ENCODE data around the gene MINDY1. TPM values are rescaled to one million over a fixed set of nuclear protein-coding genes. Genes with fewer than 3 reads are reported as not detected.

Gene MINDY1
- total and polyA plus RNA-seq, 9 of the 15 experiments (the other 6 are each of a cell fraction or from before 2014, with no cell fraction given) = 0.49 to 11.0 (median 6.0) TPM

GRCh38 chr1:151008244-151009205 is 1.8 kb upstream of the MINDY1 start, which contains the start of gene PRUNE1 (continued):
- no peak for TF ChIP-seq MEIS2 (IDR thresholded peaks at IDR 0.05; ENCODE audit: partially characterized antibody)
- TF ChIP-seq PHF21A (IDR thresholded peaks at IDR 0.05; ENCODE audit: borderline replicate concordance, low read depth) = no peak; the same call in 1 of the 2 replicates
- no peak for TF ChIP-seq MYBL2 (IDR thresholded peaks at IDR 0.05; ENCODE audit: low read depth)
- no peak for TF ChIP-seq MYBL2 (CRISPR knock-in tag; IDR thresholded peaks at IDR 0.05; ENCODE audit: borderline replicate concordance)
- peak; percentile 72; the same call in 1 of the 2 replicates for TF ChIP-seq MTA3 (IDR thresholded peaks at IDR 0.05; ENCODE audit: borderline replicate concordance)
- no peak for TF ChIP-seq ILF3 (IDR thresholded peaks at IDR 0.05; ENCODE audit: borderline replicate concordance)
- TF ChIP-seq ZNF174 (CRISPR knock-in tag; IDR thresholded peaks at IDR 0.05) = no peak
- TF ChIP-seq BRF1 (IDR thresholded peaks at IDR 0.05; ENCODE audit: borderline replicate concordance, extremely low read depth, insufficient read length) = no peak
- TF ChIP-seq SMAD2 (IDR thresholded peaks at IDR 0.05; ENCODE audit: low read depth, low read length) = no peak
- no peak for TF ChIP-seq MED1 (CRISPR knock-in tag; IDR thresholded peaks at IDR 0.05; ENCODE audit: borderline replicate concordance)
- no peak for TF ChIP-seq TFE3 (CRISPR knock-in tag; IDR thresholded peaks at IDR 0.05)
- TF ChIP-seq GTF3C2 (IDR thresholded peaks at IDR 0.05; ENCODE audit: borderline replicate concordance, extremely low read depth, insufficient read length) = peak; percentile 99
- no peak for TF ChIP-seq DIDO1 (tag; IDR thresholded peaks at IDR 0.05; ENCODE audit: low read depth)
- peak; percentile 60 for TF ChIP-seq EHMT2 (IDR thresholded peaks at IDR 0.05)
- no peak for TF ChIP-seq ARID3A (IDR thresholded peaks at IDR 0.05; ENCODE audit: borderline replicate concordance, low read depth, low read length)
- no peak for TF ChIP-seq ZNF146 (CRISPR knock-in tag; IDR thresholded peaks at IDR 0.05; ENCODE audit: unreplicated experiment)
- TF ChIP-seq TCF7L2 (IDR thresholded peaks at IDR 0.05; ENCODE audit: low read depth, low read length) = no peak
- TF ChIP-seq NUFIP1 (IDR thresholded peaks at IDR 0.05; ENCODE audit: partially characterized antibody) = no peak
- peak; percentile 86 for TF ChIP-seq HDGF (IDR thresholded peaks at IDR 0.05)
- no peak for TF ChIP-seq TCF7 (IDR thresholded peaks at IDR 0.05; ENCODE audit: borderline replicate concordance)
- peak; percentile 58 for TF ChIP-seq KDM5B (IDR thresholded peaks at IDR 0.05; ENCODE audit: insufficient replicate concordance, low read depth, low read length)
- TF ChIP-seq KLF1 (tag; IDR thresholded peaks at IDR 0.05) = no peak

Data from K562 (cell line).